ENCODE measurements around the gene LIAS.

- TF ChIP-seq, protein P1, sequence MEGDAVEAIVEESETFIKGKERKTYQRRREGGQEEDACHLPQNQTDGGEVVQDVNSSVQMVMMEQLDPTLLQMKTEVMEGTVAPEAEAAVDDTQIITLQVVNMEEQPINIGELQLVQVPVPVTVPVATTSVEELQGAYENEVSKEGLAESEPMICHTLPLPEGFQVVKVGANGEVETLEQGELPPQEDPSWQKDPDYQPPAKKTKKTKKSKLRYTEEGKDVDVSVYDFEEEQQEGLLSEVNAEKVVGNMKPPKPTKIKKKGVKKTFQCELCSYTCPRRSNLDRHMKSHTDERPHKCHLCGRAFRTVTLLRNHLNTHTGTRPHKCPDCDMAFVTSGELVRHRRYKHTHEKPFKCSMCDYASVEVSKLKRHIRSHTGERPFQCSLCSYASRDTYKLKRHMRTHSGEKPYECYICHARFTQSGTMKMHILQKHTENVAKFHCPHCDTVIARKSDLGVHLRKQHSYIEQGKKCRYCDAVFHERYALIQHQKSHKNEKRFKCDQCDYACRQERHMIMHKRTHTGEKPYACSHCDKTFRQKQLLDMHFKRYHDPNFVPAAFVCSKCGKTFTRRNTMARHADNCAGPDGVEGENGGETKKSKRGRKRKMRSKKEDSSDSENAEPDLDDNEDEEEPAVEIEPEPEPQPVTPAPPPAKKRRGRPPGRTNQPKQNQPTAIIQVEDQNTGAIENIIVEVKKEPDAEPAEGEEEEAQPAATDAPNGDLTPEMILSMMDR (IDR thresholded peaks at IDR 0.05) = no peak
- no peak for TF ChIP-seq TCF7L2 (IDR thresholded peaks at IDR 0.05; ENCODE audit: low read depth, low read length)
Observed at GRCh38 chr4:39470402-39470801, 11.5 kb downstream of the LIAS start.

All from Panc1 (cell line).